ENCODE results near the gene OSBPL2. TPM values are rescaled to one million over a fixed set of nuclear protein-coding genes. Genes with fewer than 3 reads are reported as not detected.

OSBPL2 gene
- total and polyA plus RNA-seq, 2 donors (not counting 1 experiment from before 2014, with no cell fraction given): 13.3 to 27.9 TPM

- Histone ChIP-seq H2AFZ (ENCODE audit: low read length) (no peak overlapping the region), H3K4me3 (replicated peaks in 1 of 4; ENCODE audit: control extremely low read depth in 1 of 4, insufficient read depth in 1 of 4, low read depth in 3 of 4, low read length in 4 of 4) (no peak overlapping the region), H3K27ac (ENCODE audit: insufficient read depth, low read length) (no peak overlapping the region), H4K20me1 (ENCODE audit: control insufficient read depth, extremely low read depth, insufficient read depth, low read length) (no peaks in the 10 kb centered on the region), H3K79me2 (ENCODE audit: control insufficient read depth, insufficient read depth, low read length) (peaks cover 3% of the 10 kb centered on the region), H3K4me2 (ENCODE audit: extremely low read depth, insufficient read depth, low read length) (no peak overlapping the region), H3K9ac (ENCODE audit: insufficient read depth, low read length) (no peak overlapping the region), H3K4me1 (ENCODE audit: control insufficient read depth, extremely low read depth, insufficient read depth, low read length) (no peaks in the 10 kb centered on the region), H3K9me3 (ENCODE audit: control insufficient read depth, insufficient read depth, low read depth, low read length) (no peaks in the 10 kb centered on the region), H3K27me3 (ENCODE audit: control insufficient read depth, insufficient read depth, low read length) (no peaks in the 10 kb centered on the region), H3K36me3 (ENCODE audit: control insufficient read depth, insufficient read depth, low read length) (peaks cover 4% of the 10 kb centered on the region)
- TF ChIP-seq, protein P1, sequence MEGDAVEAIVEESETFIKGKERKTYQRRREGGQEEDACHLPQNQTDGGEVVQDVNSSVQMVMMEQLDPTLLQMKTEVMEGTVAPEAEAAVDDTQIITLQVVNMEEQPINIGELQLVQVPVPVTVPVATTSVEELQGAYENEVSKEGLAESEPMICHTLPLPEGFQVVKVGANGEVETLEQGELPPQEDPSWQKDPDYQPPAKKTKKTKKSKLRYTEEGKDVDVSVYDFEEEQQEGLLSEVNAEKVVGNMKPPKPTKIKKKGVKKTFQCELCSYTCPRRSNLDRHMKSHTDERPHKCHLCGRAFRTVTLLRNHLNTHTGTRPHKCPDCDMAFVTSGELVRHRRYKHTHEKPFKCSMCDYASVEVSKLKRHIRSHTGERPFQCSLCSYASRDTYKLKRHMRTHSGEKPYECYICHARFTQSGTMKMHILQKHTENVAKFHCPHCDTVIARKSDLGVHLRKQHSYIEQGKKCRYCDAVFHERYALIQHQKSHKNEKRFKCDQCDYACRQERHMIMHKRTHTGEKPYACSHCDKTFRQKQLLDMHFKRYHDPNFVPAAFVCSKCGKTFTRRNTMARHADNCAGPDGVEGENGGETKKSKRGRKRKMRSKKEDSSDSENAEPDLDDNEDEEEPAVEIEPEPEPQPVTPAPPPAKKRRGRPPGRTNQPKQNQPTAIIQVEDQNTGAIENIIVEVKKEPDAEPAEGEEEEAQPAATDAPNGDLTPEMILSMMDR (conservative IDR thresholded peaks at IDR 0.05 in 1 of 2, IDR thresholded peaks at IDR 0.05 in 1 of 2; ENCODE audit: low read depth in 1 of 2, low read length in 2 of 2): no peak
- TF ChIP-seq EZH2 (IDR thresholded peaks at IDR 0.05; ENCODE audit: low read length, missing control alignments): no peak
- DNase-seq (ENCODE audit: low read depth in 2 of 2): peak in 1 of 2 donors; percentile 18
Observed at GRCh38 chr20:62252342-62252966, 14.1 kb downstream of the OSBPL2 start.

DNA sequence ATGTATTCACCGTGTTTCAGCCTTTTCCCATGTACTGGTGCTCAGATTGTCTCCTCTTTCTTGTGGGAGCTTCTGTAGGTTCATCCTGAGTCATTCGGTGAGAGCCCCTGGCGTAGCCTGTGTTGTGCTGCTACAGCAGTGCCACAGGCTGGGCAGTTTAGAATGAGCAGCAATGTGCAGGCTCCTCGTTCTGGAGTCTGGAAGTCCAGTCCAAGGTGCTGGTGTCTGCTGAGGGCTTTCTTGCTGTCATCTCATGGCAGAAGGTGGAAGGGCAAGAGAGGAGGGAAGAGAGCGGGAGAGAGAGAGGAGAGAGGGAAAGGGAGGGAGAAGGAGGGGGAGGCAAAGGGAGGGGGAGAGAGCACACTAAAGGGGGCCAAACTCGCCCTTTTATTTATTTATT is 15.1 kb downstream of the OSBPL2 start:
- Histone ChIP-seq H3K9me3 (ENCODE audit: control insufficient read depth, insufficient read depth, low read depth, low read length) (no peaks in the 10 kb centered on the region), H3K36me3 (ENCODE audit: control insufficient read depth, insufficient read depth, low read length) (peaks cover 4% of the 10 kb centered on the region), H3K79me2 (ENCODE audit: control insufficient read depth, insufficient read depth, low read length) (peaks cover 3% of the 10 kb centered on the region), H3K4me1 (ENCODE audit: control insufficient read depth, extremely low read depth, insufficient read depth, low read length) (peaks cover 2% of the 10 kb centered on the region), H3K27ac (ENCODE audit: insufficient read depth, low read length) (no peak overlapping the region), H3K27me3 (ENCODE audit: control insufficient read depth, insufficient read depth, low read length) (no peaks in the 10 kb centered on the region), H2AFZ (ENCODE audit: low read length) (no peak overlapping the region), H3K4me2 (ENCODE audit: extremely low read depth, insufficient read depth, low read length) (no peak overlapping the region), H4K20me1 (ENCODE audit: control insufficient read depth, extremely low read depth, insufficient read depth, low read length) (no peaks in the 10 kb centered on the region), H3K4me3 (replicated peaks in 1 of 4; ENCODE audit: control extremely low read depth in 1 of 4, insufficient read depth in 1 of 4, low read depth in 3 of 4, low read length in 4 of 4) (no peak overlapping the region), H3K9ac (ENCODE audit: insufficient read depth, low read length) (no peak overlapping the region)
- no peak for DNase-seq (ENCODE audit: low read depth in 2 of 2)
- TF ChIP-seq, protein P1 (conservative IDR thresholded peaks at IDR 0.05 in 1 of 2, IDR thresholded peaks at IDR 0.05 in 1 of 2; ENCODE audit: low read depth in 1 of 2, low read length in 2 of 2): no peak
- no peak for TF ChIP-seq EZH2 (IDR thresholded peaks at IDR 0.05; ENCODE audit: low read length, missing control alignments)

GRCh38 chr20:62254021-62254724 is 15.9 kb downstream of the OSBPL2 start:
- H3K9me3 ChIP-seq (ENCODE audit: control insufficient read depth, insufficient read depth, low read depth, low read length): no peaks in the 10 kb centered on the region
- H3K79me2 ChIP-seq (ENCODE audit: control insufficient read depth, insufficient read depth, low read length): peaks cover 3% of the 10 kb centered on the region
- TF ChIP-seq, protein P1 (conservative IDR thresholded peaks at IDR 0.05 in 1 of 2, IDR thresholded peaks at IDR 0.05 in 1 of 2; ENCODE audit: low read depth in 1 of 2, low read length in 2 of 2): no peak
- no peak for TF ChIP-seq EZH2 (IDR thresholded peaks at IDR 0.05; ENCODE audit: low read length, missing control alignments)
- no peak overlapping the region for H2AFZ ChIP-seq (ENCODE audit: low read length)
- DNase-seq (ENCODE audit: low read depth in 2 of 2): no peak
- no peak overlapping the region for H3K9ac ChIP-seq (ENCODE audit: insufficient read depth, low read length)
- no peak overlapping the region for H3K27ac ChIP-seq (ENCODE audit: insufficient read depth, low read length)
- peaks cover 2% of the 10 kb centered on the region for H3K4me1 ChIP-seq (ENCODE audit: control insufficient read depth, extremely low read depth, insufficient read depth, low read length)
- no peak overlapping the region for H3K4me3 ChIP-seq (replicated peaks in 1 of 4; ENCODE audit: control extremely low read depth in 1 of 4, insufficient read depth in 1 of 4, low read depth in 3 of 4, low read length in 4 of 4)
- H3K36me3 ChIP-seq (ENCODE audit: control insufficient read depth, insufficient read depth, low read length): peaks cover 4% of the 10 kb centered on the region
- H3K27me3 ChIP-seq (ENCODE audit: control insufficient read depth, insufficient read depth, low read length): no peaks in the 10 kb centered on the region
- no peak overlapping the region for H3K4me2 ChIP-seq (ENCODE audit: extremely low read depth, insufficient read depth, low read length)
- H4K20me1 ChIP-seq (ENCODE audit: control insufficient read depth, extremely low read depth, insufficient read depth, low read length): no peaks in the 10 kb centered on the region
